Activated CD4-positive, alpha-beta T cell treated with anti-CD3 and anti-CD28 coated beads, Interleukin-2, amount 10 ng/mL, durations not matched to agents 7 days and 5 days (primary cell): ENCODE results near the gene FCAR. TPM values are rescaled to one million over a fixed set of nuclear protein-coding genes. Genes with fewer than 3 reads are reported as not detected.
"Not testable (repeated sequence)": the region's sequence is repeated elsewhere in the genome, so short reads cannot be mapped to it uniquely, and the experiment has no call there.

ENCODE experiments used
- CTCF ChIA-PET: fragments of 350-600 bp; sonication (Branson Sonifier 250); formaldehyde crosslinking; loops from one replicate; lab custom pipeline; 2021; ENCODE audit warnings: antibody characterized with exemption; lab: Charles Lee
- POLR2A ChIA-PET: fragments of 350-600 bp; sonication (Branson Sonifier 250); formaldehyde crosslinking; loops from one replicate; lab custom pipeline; 2021; ENCODE audit warnings: antibody characterized with exemption; lab: Charles Lee
- DNase-seq: peaks from one replicate; pipeline ENCODE4 v3.0.0-alpha.2; 2020
- H3K27ac Mint-ChIP-seq: one replicate; pipeline ENCODE4 v1.8.0; 2021; ENCODE audit warnings: mild to moderate bottlenecking, moderate library complexity, mixed read lengths
- H3K27me3 Mint-ChIP-seq: one replicate; pipeline ENCODE4 v1.8.0; 2021; ENCODE audit warnings: mixed read lengths
- H3K36me3 Mint-ChIP-seq: one replicate; pipeline ENCODE4 v1.8.0; 2021; ENCODE audit warnings: low read depth, mixed read lengths
- H3K4me1 Mint-ChIP-seq: one replicate; pipeline ENCODE4 v1.8.0; 2021; ENCODE audit warnings: mixed read lengths
- H3K4me3 Mint-ChIP-seq: one replicate; pipeline ENCODE4 v1.8.0; 2021; ENCODE audit warnings: mild to moderate bottlenecking, moderate library complexity, mixed read lengths
- H3K9me3 Mint-ChIP-seq: one replicate; pipeline ENCODE4 v1.8.0; 2021; ENCODE audit warnings: mixed read lengths
- total RNA-seq, 2 experiments: library from RNA; stranded (reverse); gene quantifications; one replicate each; pipeline ENCODE4 v1.2.3, GENCODE V29; 2021

The FCAR gene
- total RNA-seq, 2 experiments from 2014 or later: not detected

DNA sequence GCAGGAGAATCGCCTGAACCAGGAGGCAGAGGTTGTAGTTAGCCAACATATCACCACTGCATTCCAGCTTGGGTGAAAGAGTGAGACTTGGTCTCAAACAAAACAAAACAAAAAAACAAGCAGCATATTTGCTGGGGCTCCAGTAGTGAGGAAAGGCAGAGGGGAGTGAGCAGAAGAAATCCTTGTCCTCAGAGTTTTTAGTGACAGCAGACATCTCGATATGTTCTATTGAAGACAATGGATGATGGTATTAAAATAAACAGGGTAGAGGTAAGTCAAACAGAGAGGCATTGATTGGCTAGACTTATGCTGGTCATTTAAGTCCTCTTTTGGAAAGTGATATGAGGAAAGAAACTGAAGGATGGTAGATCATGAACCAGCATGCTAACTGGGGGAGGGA, 54.3 kb downstream of the FCAR start:
- no peaks in the 10 kb centered on the region for H3K4me1 Mint-ChIP-seq
- DNase-seq: no peak
- no peaks in the 10 kb centered on the region for H3K27me3 Mint-ChIP-seq
- H3K36me3 Mint-ChIP-seq: peaks cover 2% of the 10 kb centered on the region
- ChIA-PET CTCF (interaction anchor here (0.6 kb wide), 1 partner anchor 485 kb away, joined by 3 read pairs; no protein-coding TSS in a partner anchor), POLR2A (no interaction called here)
- no peak overlapping the region for H3K27ac Mint-ChIP-seq
- H3K9me3 Mint-ChIP-seq: peaks cover 16% of the 10 kb centered on the region
- no peak overlapping the region for H3K4me3 Mint-ChIP-seq

DNA sequence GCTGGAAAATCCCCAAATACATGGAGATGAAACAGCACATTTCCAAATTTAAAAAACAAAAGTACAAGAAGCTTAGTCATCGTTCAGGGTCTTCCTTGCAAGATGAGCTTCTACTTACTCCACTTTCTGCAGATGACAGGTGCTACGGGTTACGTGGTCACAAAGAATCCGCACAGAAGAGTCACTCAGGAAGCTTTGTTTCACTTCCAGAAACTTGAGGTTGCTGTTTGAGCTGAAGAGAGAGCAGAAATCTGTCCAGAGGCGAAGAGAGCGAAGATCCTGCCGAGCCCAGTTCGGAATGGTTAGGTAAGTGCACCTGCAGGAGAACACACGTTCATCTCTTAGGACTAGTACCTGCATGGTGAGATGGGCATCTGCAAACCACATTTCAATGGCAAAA, 63.9 kb downstream of the FCAR start:
- no peak overlapping the region for H3K27ac Mint-ChIP-seq
- DNase-seq: peak; percentile 33
- H3K9me3 Mint-ChIP-seq: no peaks in the 10 kb centered on the region
- POLR2A ChIA-PET: no interaction called here
- H3K27me3 Mint-ChIP-seq: peaks cover 9% of the 10 kb centered on the region
- no peaks in the 10 kb centered on the region for H3K36me3 Mint-ChIP-seq
- peaks cover 15% of the 10 kb centered on the region for H3K4me1 Mint-ChIP-seq
- CTCF ChIA-PET: no interaction called here
- H3K4me3 Mint-ChIP-seq: no peak overlapping the region

DNA sequence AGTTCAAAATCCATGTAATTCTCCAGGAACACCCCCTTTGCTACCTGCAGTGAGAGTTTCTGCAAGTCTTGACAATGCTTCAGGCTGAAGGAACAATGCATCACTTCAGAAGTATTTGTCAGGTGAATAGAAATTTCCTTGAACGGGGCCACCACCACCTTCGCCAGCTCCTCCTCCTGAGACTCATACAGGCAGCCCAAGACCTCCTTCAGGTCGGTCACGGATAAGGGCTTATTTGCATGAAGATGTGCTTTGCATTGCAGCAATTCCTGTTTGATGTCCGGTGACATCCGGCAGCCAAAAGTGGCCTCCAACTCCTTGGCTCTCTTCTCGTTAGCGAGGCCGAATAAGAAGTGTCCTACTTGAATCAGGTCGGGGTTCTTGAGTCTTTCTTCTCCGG, 64.9 kb downstream of the FCAR start:
- no peak for DNase-seq
- Mint-ChIP-seq H3K36me3 (no peaks in the 10 kb centered on the region), H3K27me3 (peaks cover 5% of the 10 kb centered on the region), H3K4me3 (no peak overlapping the region), H3K27ac (no peak overlapping the region), H3K9me3 (no peaks in the 10 kb centered on the region), H3K4me1 (peaks cover 15% of the 10 kb centered on the region)
- ChIA-PET CTCF (no interaction called here), POLR2A (no interaction called here)

DNA sequence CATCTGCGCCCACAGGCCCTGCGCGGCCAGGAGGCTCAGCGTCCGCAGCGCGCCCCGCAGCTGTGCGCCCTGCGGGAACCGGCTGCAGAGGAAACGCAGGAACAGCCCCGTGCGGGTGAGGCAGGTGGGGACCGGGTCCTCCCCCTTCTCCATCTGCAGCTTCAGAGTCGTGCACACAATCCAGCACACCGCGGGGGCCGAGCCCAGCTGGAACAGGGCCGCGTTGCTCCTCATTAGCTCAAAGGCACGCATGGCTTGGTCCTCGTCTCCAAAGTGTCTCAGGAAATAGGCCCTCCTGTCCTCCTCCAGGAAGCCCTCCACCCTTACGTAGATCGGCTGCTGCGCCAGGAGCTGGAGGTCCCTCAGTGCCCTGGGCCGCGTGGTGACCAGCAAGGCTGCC, 65.5 kb downstream of the FCAR start:
- CTCF ChIA-PET, H3K27me3 Mint-ChIP-seq, H3K9me3 Mint-ChIP-seq, H3K4me3 Mint-ChIP-seq, POLR2A ChIA-PET, H3K36me3 Mint-ChIP-seq, DNase-seq, H3K27ac Mint-ChIP-seq: not testable (repeated sequence)
- H3K4me1 Mint-ChIP-seq: peaks cover 15% of the 10 kb centered on the region

Other genes starting within 250 kb of the FCAR start
- not detected for gene LILRB1, start 243.8 kb upstream of the FCAR start, total RNA-seq
- not detected for gene LILRB4, start 211.2 kb upstream of the FCAR start, total RNA-seq
- gene KIR3DL3, start 149.8 kb upstream of the FCAR start, total RNA-seq: not detected
- not detected for gene KIR2DL3, start 135.7 kb upstream of the FCAR start, total RNA-seq
- not detected for gene KIR2DL1, start 104.4 kb upstream of the FCAR start, total RNA-seq
- under 1 TPM in 1 of 2 experiments, not detected in 1; 0.30 TPM for gene KIR2DL4, start 70.6 kb upstream of the FCAR start, total RNA-seq
- not detected for gene KIR3DL1, start 57.8 kb upstream of the FCAR start, total RNA-seq
- gene KIR2DS4, start 41.6 kb upstream of the FCAR start, total RNA-seq: under 1 TPM in 1 of 2 experiments, not detected in 1; 0.44 TPM
- 1 to 10 TPM; 2.8 to 3.1 TPM for gene KIR3DL2, start 23.8 kb upstream of the FCAR start, total RNA-seq
- not detected for gene NCR1, start 31.9 kb downstream of the FCAR start, total RNA-seq
- not detected for gene NLRP7, start 73.3 kb downstream of the FCAR start, total RNA-seq
- 10 to 100 TPM; 12.6 to 14.7 TPM for gene NLRP2, start 92.1 kb downstream of the FCAR start, total RNA-seq
- under 1 TPM; 0.19 to 0.52 TPM for gene GP6, start 164.0 kb downstream of the FCAR start, total RNA-seq
- gene RDH13, start 188.9 kb downstream of the FCAR start, total RNA-seq: 10 to 100 TPM; 15.0 to 15.6 TPM
- gene EPS8L1, start 201.6 kb downstream of the FCAR start, total RNA-seq: 1 to 10 TPM; 3.2 to 5.5 TPM
- 100 to 1,000 TPM; 135 to 152 TPM for gene PPP1R12C, start 243.4 kb downstream of the FCAR start, total RNA-seq